NCI-H345 treated with DMSO at 0.1 percent for 48 hours (cell line): ENCODE results near the gene IGSF8.

ENCODE experiments used
- DNase-seq: peaks from one replicate; lab custom pipeline; 2025; ENCODE audit not compliant: unreplicated experiment; lab: John Stamatoyannopoulos, UW

IGSF8 gene

DNA sequence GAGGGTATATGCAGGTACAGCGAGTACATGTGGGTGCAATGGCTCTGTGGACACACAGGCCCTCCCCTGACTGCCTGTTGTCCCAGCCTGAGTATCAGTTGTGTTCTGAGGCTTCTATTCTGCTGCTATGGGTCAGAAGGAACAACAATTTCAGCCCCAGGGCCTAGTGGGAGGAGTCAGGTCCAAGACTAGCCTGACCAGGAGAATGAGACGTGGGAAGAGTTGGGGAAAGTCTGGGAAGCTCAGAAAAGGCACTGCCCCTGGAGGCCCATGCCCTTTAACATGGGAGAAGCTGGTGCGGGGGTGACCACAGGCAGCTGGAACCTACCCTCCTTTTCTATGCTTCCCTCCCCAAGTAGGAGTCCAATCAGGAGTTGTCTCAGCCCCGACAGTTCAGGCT lies 7.7 kb downstream of the IGSF8 start:
- DNase-seq = no peak

DNA sequence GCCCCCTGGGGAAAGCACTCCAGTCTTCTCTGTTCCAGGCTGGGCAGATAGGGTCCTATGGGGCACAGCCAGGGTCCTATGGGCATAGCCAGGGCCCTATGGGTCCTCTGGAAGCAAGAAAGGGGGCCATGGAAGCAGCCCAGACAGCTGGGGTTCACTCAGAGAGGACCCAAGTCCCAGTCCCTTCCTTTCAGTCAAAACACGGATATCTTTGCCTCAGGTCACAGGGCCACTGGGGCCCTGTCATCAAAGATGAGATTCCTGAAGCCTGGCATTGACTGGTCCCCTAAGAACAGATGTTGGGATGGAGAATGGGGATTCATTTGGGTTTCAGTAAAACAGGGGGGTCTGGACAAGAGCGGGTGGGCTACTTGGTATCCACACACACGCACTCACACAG lies 8.5 kb downstream of the IGSF8 start:
- DNase-seq = no peak

DNA sequence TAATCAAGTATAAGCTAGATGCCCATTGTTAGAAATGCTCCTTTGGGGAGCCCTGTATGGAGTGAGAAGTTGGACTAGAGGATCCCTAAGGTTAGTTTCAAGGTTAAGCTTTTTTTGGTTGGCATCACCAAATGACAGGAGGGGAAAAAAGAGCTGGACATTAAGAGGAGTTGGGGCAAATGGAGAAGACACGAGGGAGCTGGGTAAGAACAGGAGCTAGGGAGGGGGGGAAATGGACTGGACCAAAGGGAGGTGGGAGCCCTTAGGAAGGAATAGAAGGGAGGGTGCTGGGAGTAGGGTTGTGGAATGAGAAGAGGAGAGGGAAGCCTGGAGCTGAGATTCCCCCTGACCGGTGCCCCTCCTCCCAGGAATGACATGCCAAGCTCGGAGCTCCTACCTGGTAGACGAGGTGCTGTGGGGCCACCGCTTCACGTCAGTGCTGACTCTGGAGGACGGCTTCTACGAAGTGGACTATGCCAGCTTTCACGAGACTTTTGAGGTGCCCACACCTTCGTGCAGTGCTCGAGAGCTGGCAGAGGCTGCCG lies 11.2 kb downstream of the IGSF8 start:
- no peak for DNase-seq

DNA sequence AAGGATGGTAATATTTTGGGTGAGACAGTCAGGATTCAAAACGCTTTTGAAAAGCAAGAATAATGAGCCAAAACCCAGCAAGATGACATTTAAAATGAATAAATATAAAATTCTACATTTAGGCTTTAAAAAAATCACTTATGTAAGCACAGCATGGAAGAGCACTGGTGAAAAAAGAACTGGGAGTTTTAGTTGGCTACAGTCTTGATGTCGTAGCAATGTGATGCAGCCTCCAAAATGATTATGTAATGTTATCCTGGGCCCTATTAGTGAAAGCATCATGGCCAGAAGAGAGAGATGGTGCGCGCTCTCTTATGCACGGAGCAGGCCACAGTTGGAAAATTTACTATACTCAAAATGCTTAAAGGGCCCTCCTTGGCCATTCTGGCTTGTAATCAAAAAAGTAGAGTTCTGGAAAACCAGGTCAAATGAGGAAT lies 11.9 kb downstream of the IGSF8 start:
- no peak for DNase-seq

DNA sequence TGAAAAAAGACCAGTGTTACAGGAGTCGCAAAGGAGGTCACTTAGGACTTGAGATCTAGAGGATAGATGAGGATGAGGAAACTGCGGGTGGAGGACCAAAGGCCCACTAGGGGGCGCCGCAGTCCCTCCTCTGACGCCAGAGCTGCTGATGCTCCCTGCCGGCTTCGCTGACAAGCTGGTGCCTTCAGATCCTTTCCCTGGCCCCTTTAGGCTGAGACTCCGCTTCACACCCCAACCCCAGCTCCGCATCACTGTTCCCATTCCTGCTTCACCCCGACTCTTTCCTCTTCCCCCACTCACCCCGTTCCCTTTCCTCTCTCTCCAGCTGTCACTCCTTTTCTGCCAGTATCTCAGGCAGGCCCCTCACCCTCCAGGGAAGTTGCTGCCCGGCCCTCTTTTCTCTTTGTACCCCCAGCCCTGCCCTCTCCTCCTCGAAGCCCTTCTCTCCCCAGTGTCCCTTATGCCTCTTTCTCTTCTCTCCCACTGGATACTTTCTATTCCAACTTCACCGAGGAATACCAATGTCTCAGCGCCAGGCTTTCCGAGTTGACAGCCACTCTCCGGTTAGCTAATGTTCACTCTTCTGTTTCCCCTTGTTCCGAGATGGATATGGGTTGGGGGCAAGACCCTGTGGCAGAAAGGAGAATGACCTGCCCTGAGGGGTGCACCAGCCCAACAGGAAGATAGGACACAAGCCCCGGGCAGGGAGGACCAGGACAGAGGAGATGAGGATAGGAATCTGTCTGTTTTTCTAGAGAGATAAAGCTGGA lies 12.5 kb downstream of the IGSF8 start:
- peak; percentile 23 for DNase-seq

DNA sequence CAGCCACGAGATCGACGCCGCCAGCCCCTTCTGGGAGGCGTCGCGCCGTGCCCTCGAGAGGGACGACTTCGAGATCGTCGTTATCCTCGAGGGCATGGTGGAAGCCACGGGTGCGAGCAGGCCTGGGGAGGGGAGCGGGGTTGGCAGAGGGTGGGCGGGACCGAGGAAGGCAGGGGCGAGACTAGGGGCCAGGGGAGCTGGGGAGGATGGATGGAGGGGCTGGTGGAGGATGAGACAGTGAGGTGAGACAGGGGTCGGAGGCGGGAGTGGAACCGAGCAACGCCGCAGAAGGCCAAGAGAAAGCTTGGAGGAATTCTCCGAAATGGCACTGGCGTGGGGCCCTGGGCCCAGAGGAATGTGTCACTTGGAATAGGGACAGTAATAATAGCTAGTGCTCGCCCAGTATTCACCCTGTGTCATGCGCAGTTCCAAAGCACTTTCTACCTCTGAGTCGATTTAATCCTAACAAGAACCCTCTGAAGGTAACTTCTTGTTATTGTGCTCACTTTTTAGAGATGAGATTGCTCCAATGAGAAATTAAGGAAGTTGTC lies 13.6 kb downstream of the IGSF8 start:
- no peak for DNase-seq

DNA sequence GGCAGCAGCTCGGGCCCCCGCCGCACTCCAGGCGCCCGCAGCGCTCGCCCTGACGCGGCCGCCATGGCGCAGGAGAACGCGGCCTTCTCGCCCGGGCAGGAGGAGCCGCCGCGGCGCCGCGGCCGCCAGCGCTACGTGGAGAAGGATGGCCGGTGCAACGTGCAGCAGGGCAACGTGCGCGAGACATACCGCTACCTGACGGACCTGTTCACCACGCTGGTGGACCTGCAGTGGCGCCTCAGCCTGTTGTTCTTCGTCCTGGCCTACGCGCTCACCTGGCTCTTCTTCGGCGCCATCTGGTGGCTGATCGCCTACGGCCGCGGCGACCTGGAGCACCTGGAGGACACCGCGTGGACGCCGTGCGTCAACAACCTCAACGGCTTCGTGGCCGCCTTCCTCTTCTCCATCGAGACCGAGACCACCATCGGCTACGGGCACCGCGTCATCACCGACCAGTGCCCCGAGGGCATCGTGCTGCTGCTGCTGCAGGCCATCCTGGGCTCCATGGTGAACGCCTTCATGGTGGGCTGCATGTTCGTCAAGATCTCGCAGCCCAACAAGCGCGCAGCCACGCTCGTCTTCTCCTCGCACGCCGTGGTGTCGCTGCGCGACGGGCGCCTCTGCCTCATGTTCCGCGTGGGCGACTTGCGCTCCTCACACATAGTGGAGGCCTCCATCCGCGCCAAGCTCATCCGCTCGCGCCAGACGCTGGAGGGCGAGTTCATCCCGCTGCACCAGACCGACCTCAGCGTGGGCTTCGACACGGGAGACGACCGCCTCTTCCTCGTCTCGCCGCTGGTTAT lies 14.2 kb downstream of the IGSF8 start:
- peak; percentile 11 for DNase-seq

DNA sequence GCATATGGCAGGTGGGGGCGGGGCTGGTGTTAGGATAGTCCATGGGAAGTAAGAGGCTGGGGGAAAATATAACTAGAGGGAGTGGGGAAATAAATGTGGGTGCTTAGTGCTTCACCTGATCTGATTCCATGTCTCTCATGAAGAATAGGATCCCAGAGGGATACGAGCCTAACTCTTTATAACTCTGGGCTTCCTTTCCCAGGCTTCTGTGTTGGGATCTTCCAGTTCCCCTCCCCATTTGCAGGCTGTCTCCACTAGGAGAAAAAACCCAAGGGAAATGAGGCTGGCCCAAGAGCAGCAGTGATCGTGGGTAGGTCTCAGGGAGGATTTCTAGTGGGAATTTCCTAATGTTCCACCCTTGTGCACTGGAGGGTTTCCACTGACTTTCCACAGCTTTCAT lies 15.5 kb downstream of the IGSF8 start:
- DNase-seq = no peak

DNA sequence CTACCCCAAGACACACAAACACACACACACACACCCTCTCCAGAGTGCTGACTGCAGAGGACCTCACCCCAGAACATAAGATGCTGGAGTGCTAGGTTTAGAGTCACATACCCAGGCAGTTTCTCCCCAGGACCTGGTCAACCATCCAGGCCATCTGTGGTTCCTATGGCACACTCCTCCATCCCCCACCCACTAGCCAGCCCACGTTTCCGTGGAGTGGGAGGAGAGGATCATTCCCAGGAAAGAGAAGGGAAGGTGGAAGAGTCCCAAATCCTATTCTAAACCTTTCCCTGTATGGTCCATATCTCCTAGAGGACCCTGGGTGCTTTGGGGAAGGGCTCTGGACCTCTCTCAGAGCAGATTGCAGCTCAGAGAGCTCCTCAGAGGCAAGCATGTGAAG lies 15.9 kb downstream of the IGSF8 start:
- DNase-seq = no peak

DNA sequence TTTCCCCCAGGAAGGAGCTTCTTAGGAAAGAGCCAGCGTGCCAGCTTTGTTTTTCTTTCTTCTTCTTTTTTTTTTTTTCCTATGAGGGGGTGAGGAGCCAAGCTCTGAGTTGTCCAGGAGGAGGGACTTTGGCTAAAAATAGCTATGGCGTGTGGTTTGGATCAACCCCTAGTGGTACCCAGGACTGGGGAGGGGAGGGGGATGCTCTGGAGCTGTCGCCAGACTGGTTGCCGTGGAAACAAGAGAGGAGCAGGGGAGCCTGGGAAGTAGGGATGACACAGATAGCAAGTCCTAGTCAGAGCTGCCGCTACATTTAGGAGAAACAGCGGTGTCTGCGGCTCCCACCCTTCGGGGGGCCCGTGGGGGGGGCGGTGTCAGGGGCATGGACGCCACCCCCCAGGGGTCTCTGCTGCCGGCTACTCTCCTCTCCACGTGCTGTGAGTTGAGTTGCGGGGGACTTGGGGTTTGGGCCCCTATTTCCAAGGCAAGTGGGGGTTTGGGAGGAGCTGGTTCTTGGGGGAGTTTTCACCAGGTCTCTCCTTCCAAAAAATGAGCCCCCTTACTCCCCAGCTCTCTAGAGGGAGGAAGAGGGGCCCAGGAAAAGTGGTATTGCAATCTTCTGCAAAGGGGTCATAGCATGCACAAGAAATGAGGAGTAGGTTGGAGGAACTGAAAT lies 17.0 kb downstream of the IGSF8 start, which contains the start of gene KCNJ9:
TSS of gene KCNJ9 (plus strand) at position 278 of the 676 bp plus-strand sequence. CDS start 2,493 bp downstream, outside the sequence.
- no peak for DNase-seq

DNA sequence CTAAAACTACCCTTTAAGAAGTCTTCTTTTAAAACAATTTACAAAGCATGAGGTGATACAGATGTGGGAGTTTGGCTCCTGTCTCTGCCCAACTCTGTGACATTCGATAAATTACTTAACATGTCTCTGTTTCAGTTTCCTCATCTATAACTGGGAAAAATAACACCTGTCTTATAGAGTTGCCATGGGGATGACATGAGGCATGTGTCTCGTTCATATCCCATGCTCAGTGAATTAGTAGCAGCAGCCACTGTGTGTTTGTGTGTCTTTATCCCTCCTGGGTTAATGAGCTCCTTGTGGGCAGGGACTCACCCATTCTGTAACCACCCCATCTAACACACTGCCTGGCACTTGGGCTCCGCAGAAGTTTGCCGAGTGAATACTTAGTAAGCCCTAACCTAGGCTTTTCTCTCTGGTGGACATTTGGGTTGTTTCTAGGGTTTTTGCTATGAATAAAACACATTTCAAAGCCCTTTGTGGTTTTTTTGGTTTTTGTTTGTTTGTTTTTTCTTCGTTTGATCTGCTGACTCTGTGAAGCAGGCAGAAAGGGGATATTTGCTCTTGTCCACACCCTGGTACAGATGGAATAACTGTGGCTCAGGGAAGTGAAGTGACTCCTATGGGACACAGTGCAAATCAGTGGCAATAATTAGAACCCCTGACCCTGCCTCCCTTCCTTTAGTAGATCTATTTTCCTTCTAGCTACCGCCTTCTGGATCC lies 17.9 kb downstream of the IGSF8 start:
- no peak for DNase-seq

DNA sequence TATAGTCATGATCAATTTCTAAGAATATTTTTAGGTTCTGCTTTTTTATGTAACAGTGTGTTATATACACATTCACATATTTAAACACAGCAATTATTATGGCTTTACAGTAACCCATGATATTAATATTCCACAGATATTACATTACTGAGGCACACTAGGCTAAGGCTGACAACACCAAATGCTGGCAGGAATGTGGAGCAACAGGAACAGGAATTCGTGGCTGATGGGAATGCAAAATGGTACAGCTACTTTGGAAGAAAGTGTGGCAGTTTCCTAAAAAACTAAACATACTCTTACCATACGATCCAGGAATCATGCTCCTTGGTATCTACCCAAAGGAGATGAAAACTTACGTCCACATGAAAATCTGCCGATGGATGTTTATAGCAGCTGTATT lies 19.0 kb downstream of the IGSF8 start:
- no peak for DNase-seq

DNA sequence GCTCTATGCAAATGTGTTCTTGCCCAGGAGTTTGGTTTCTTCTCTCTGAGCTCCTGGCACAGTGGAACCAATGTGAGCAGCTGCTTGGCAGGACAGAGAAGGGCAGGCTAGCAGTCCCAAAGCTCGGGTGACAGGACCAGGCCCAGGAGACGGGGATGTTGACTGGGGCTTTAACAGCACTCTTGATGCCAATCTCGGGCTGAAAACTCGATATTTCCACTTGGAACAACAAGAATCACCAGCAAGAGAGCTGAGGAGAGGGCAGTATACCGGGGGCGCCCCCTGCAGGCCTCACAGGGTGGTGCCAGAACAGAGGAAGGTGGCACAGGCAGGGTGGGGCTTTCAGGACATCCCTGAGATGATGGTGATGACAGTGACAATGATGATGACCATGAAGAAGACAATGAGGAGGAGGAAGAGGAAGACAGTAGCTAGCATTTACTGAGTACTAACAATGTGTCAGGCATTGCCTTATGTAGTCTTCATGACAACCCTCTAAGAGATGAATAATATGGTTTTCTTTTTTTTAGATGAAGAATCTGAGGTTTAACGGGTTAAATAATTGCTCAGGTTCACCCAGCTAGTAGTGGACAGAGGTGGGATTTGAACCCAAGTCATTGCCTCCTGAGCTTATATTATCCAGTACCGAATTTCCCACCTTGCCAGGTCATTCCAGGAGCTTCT lies 19.8 kb downstream of the IGSF8 start:
- peak; percentile 5 for DNase-seq

DNA sequence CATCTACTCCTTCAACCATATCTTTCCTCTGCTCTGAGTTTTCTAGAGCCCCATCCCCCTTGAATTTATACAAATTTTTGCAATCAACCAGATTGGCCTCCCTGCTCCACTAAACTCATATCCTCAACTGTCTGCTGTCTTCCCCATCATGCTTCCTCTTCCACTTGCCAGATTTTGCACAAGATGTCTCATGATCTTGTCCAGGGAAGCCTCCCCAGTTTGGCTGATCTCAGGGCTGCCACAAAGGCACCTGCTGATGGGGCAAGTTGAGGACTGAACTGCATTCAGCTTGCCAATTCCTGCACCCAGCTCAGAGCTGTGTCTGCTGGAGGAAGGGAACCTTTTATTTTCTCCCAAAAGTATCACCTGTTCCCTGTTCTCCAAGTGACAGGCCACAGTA lies 20.9 kb downstream of the IGSF8 start:
- DNase-seq = no peak

DNA sequence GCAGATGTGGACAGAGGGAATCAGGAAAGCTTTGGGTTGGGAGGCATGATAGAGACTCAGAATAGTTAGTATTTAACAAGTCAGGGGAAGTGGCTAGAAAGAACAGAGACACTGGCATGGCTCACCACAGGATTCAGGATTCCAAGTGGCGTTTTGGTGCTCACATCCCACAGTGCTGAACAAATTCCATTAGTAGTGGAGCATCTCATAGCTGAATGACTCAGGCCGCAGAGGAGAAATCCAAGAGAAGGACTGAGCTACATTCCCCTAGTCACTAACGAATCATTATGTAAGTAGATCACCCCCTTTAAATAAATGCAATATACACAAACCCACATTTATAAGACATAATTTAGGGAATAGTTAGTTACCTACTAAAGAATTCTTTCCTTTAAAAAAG lies 22.1 kb downstream of the IGSF8 start:
- no peak for DNase-seq

DNA sequence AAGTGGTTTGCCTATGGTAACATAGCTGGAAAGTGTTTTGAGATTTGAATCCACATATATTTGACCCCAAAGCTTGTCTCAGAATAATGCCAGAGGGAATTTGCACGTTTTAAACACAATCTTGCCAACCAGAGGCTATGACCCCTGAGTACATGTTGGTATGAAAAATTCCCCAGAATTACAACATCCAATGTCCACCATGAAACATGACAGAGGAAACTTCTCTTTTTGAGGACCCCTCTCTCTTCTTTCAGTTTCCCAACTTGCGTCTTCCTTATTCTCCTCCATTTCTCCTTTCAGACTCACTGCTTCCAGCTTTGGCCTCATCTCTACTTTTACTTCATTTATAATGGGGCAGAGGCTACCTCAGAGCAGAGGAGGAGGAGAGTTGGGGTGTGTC lies 22.6 kb downstream of the IGSF8 start:
- DNase-seq = no peak

DNA sequence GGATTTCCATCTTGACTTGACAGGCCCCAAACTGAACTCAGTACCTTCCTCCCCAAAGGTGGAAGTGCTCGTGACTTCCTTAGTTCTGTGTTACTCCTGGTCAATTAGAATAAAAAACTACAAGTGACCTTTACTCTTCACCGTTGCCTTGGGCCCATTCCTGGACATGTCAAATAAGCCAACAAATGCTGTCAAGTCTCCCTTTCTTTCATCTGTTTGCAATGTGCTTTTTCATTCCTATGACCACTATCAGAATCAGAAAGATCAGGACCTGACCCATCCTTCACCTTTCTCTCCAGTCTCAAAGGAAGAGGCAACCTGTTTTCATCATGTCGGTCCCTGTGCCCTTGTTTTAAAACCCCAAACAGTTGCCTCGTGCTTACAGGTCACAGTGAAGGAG lies 23.6 kb downstream of the IGSF8 start:
- no peak for DNase-seq

DNA sequence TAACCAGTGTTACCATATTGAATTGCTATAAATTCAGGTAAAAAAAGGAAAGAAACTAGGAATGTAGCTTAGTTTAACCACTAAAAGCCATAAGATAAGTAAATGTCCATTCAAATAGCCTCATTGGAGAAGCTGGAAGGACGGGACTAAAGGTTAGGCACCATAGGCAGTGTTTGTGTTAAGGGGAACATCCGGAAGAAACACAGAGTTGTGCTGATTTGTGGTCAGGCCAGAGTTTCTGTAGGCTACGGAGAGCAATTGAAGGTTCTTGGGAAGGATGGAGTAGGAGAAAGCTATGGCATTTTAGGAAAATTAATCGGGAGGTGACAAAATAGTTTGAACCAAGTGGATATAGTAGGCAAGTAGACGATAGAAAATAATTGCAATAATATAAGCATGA lies 27.1 kb downstream of the IGSF8 start:
- DNase-seq = no peak

DNA sequence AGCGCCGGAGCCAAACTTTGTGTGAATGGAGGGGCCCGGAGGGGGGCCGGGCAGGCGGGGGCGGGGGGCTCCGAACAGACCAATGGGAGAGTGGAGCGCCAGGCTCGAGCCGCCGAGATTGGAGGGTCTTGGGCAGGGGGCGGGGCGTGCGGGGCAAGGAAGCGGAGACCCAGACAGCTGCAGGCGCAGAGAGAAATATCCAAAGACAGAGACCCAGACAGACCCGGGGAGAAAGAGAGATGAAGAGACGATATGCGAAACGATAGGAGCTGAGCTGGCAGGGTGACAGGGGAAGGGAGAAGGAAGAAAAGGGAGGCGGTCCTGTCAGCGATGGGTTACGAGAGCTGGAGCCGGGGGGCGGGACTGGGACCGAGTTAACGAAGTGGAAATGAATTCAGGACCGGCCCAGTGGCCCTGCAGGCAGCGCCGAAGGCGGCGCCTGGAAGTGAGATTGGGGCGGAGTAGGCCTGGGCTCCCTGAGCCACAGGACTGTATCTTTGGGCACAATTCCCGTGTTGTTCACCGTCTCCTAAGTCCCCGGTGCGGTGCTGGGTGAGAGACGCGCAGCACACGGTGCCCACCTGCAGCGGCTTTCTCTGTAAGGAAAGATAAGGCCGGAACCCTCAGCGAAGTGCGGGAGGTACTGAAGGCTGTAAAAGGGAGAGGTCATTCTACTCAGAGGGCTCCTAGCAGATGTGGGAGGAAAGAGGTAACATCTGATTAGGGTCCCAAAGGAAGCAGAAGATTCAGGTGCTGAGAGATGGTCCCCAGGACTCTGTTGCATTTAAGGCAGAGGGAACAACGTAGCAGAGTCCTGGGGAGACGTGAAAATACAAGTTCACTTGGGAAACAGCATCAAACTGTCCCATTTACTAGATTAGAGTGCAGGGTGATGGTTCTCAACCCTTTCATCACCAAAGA lies 27.9 kb downstream of the IGSF8 start:
- peak; percentile 51 for DNase-seq
